GM18909 (cell line): ENCODE data around the gene NRG2.

Experiments
- ATAC-seq: cut with Tn5 transposase; IDR thresholded peaks from one replicate; pipeline ENCODE4 v1.9.1; 2021; ENCODE audit warnings: mild to moderate bottlenecking; ENCODE audit not compliant: unreplicated experiment, poor library complexity

The NRG2 gene

GRCh38 chr5:140041492-140042392 lies 1.4 kb downstream of the NRG2 start:
- no peak for ATAC-seq

GRCh38 chr5:140041099-140041491 lies 2.0 kb downstream of the NRG2 start:
- no peak for ATAC-seq

GRCh38 chr5:140040358-140040757 lies 2.7 kb downstream of the NRG2 start:
- ATAC-seq = no peak

GRCh38 chr5:140039561-140039960 lies 3.5 kb downstream of the NRG2 start:
- ATAC-seq = no peak

GRCh38 chr5:140038373-140038957 lies 4.6 kb downstream of the NRG2 start:
- no peak for ATAC-seq

- ATAC-seq = no peak
These were observed 6.1 kb downstream of the NRG2 start for GRCh38 chr5:140037012-140037411.

- ATAC-seq = no peak
These were observed 7.2 kb downstream of the NRG2 start for GRCh38 chr5:140035881-140036280.

- no peak for ATAC-seq
These were observed 9.9 kb downstream of the NRG2 start for GRCh38 chr5:140033037-140033760.

- no peak for ATAC-seq
These were observed 10.8 kb downstream of the NRG2 start for GRCh38 chr5:140032296-140032695.

- no peak for ATAC-seq
These were observed 15.3 kb downstream of the NRG2 start for GRCh38 chr5:140027807-140028206.

GRCh38 chr5:140025736-140026135 lies 17.4 kb downstream of the NRG2 start:
- no peak for ATAC-seq

GRCh38 chr5:140024928-140025327 lies 18.2 kb downstream of the NRG2 start:
- no peak for ATAC-seq

- ATAC-seq = no peak
These were observed 19.4 kb downstream of the NRG2 start for GRCh38 chr5:140023611-140024191.

- ATAC-seq = no peak
These were observed 22.4 kb downstream of the NRG2 start for GRCh38 chr5:140020601-140021177.

GRCh38 chr5:140018920-140019644 lies 24.0 kb downstream of the NRG2 start:
- ATAC-seq = no peak

- no peak for ATAC-seq
These were observed 24.6 kb downstream of the NRG2 start for GRCh38 chr5:140018517-140018916.

- ATAC-seq = no peak
These were observed 25.0 kb downstream of the NRG2 start for GRCh38 chr5:140018096-140018481.

GRCh38 chr5:140017397-140018095 lies 25.6 kb downstream of the NRG2 start:
- no peak for ATAC-seq

- no peak for ATAC-seq
These were observed 27.4 kb downstream of the NRG2 start for GRCh38 chr5:140015706-140016105.
